ENCODE data around the gene APOL1.

GRCh38 chr22:36204632-36205015 is 48.3 kb upstream of the APOL1 start:
- TF ChIP-seq, protein P1, sequence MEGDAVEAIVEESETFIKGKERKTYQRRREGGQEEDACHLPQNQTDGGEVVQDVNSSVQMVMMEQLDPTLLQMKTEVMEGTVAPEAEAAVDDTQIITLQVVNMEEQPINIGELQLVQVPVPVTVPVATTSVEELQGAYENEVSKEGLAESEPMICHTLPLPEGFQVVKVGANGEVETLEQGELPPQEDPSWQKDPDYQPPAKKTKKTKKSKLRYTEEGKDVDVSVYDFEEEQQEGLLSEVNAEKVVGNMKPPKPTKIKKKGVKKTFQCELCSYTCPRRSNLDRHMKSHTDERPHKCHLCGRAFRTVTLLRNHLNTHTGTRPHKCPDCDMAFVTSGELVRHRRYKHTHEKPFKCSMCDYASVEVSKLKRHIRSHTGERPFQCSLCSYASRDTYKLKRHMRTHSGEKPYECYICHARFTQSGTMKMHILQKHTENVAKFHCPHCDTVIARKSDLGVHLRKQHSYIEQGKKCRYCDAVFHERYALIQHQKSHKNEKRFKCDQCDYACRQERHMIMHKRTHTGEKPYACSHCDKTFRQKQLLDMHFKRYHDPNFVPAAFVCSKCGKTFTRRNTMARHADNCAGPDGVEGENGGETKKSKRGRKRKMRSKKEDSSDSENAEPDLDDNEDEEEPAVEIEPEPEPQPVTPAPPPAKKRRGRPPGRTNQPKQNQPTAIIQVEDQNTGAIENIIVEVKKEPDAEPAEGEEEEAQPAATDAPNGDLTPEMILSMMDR (IDR thresholded peaks at IDR 0.05; ENCODE audit: low read length), result no peak
- no peak for TF ChIP-seq EZH2phosphoT487 (IDR thresholded peaks at IDR 0.05; ENCODE audit: low read length)
- no peak for TF ChIP-seq EZH2 (optimal IDR thresholded peaks at IDR 0.05; ENCODE audit: low read depth, low read length)

Measured in MM.1S (cell line).